ENCODE measurements around the gene JAKMIP1.

JAKMIP1 gene

GRCh38 chr4:6177587-6178197 is 22.7 kb downstream of the JAKMIP1 start:
- peak in 1 of 2 donors; percentile 17 for DNase-seq

DNA sequence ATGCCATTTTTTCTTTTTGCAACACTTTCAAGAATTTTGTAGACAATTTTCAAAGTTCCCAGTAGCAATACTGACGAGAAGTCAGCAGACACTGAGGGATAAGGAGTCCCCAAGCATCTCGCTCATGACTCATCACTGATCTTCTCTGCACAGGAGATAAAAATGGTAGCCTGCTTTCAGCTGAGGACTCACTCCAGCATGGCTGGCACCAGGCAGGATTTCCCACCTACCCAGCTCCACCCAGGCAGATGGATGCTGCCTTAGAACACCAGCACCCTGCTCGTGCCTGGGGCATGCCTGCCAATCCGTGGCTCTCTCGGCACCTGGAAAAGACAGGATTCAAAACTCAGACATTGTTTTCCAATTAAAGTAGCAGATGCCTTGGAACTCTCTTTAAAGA is 24.9 kb downstream of the JAKMIP1 start:
- no peak for DNase-seq

- DNase-seq = no peak
Observed at GRCh38 chr4:6172927-6173200, 27.5 kb downstream of the JAKMIP1 start.

GRCh38 chr4:6172093-6172926 is 28.0 kb downstream of the JAKMIP1 start:
- no peak for DNase-seq

- DNase-seq = no peak
Observed at GRCh38 chr4:6169239-6169638, 31.1 kb downstream of the JAKMIP1 start.

DNA sequence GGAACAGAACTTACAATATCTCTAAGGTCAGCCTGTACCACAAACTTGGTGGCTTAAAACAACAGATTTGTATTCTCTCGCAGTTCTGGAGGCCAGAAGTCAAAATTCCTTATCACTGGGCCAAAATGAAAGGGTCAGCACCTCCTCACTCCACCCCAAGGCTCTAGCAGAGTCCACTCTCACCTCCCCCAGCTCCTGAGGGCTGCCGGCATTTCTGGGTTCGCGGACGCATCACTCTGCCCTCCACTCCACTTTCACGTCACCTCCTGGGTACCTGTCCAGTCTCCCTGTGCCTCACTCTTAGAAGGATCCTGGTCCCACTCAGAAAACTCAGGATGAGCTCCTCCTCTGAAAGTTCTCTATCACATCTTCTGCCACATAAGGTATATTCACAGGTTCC is 34.6 kb downstream of the JAKMIP1 start:
- DNase-seq = no peak

DNA sequence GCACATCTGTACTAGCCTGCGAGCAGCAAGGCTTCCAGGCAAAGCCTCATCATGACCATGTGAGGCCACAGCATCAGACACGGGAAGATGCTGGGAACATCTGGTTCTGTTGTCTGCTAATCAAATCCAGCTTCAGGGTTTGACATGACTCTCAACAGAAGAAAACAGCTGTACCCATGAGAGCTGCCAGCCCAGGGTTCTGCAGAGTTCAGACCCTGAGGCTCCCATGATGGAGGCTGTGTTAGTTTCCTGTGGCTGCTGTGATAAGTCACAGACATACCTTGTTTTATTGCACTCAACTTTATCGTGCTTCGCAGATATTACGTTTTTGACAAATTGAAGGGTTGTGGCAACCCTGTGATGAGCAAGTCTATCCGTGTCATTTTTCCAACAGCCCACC is 37.5 kb downstream of the JAKMIP1 start:
- DNase-seq = no peak

- DNase-seq = no peak
Observed at GRCh38 chr4:6161921-6162464, 38.4 kb downstream of the JAKMIP1 start.

DNA sequence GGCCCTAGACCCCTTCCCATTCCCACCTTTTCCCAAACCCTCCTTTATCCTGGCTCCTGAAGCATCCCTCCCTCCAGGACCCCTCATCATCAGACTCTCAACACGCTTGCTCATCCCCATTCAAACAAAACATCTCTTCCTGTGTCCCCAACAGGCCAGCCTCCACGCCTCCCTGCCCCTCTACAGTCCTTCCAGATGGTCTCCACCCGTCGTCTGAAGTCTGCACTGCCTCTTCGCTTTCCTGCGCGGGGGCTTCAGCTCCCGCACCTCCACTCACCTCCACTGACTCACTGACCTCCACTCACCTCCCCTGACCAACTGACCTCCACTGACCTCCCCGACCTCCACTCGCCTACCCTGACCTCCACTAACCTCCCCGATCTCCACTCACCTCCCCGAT is 39.8 kb downstream of the JAKMIP1 start:
- no peak for DNase-seq

- no peak for DNase-seq
Observed at GRCh38 chr4:6157926-6158325, 42.4 kb downstream of the JAKMIP1 start.

- no peak for DNase-seq
Observed at GRCh38 chr4:6155996-6156750, 44.2 kb downstream of the JAKMIP1 start.

DNA sequence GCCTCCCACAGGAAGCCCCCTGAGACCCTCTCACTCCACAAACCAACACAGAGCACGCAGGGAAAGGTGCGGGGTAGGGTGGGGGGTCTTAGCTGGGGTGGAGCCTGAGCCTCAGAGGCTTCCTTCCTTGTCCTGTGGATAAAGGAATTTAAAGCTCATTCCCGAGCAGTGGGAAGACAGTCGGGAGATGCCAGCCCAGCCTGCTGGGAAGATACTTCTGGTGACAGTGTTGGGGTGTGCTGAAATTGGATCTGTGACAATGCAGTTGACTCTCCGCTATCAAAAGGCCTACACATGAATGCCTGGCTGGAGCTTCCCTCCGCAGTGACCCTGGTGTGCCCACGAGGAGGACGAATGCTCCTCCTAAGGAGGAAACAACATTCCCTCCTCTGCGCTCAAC is 45.5 kb downstream of the JAKMIP1 start:
- no peak for DNase-seq

GRCh38 chr4:6153874-6154273 is 46.5 kb downstream of the JAKMIP1 start:
- no peak for DNase-seq

- DNase-seq = no peak
Observed at GRCh38 chr4:6152869-6153705, 47.3 kb downstream of the JAKMIP1 start.

- no peak for DNase-seq
Observed at GRCh38 chr4:6150046-6150735, 50.2 kb downstream of the JAKMIP1 start.

DNA sequence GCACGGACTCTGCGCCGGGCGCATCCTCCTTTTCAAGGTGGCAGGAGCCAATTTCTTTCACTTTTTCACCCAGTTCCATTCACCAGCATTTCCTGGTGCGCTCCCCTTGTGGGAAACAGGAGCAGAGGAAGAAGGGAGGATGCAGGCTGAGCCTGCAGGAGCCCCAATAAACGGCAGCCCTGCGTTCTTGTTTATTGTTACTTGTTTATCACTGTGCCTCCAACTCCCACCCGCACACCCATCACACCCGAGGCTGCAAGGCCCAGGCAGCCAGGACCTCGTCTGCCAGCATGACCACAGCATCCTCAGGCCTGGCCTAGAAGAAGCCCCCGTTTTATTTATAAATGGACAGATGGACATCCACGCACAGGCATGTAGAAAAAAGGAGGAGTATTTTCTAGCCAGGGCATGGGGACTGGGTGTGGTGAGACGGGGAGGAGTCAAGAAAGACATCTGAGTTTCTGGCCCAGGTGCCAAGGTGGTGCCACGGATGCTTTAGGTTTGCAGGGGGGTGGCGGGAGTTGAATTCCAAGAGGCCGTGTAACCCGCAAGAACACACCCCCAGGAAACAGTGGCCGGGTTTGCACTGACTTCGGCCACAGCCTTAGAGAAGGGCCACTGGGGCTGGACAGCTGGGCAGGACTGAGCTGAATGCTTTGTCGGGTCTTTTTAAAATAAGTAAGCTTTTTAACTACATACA is 51.7 kb downstream of the JAKMIP1 start:
- DNase-seq = no peak

- no peak for DNase-seq
Observed at GRCh38 chr4:6147441-6147840, 52.9 kb downstream of the JAKMIP1 start.

DNA sequence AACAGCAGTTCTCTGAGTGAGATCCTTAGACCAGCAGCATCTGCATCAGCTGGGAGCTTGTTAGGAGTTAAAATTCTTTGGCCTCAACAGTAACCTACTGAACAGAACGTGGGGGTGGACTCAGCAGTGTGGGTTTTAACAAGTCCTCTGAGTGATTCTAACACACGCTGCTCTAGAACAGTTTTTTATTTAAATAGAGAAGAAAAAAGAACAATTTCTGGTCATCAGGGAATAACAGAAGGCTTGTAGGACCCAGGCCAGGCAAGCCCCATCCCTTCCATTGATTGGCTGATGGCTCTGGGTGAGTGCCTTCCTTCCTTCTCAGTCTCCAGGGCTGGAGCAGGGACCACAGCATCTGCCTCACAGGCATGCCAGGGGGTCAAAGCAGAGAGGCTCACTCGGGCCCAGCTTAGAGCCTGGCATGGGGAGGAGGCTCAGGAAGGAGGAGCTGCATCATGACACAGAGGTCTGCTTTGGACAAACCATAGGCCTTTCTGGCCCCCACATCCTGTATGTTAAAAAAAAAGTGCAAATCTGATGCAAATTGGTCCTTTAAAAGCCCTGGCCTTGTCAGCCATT is 56.7 kb downstream of the JAKMIP1 start:
- DNase-seq = no peak

GRCh38 chr4:6142935-6143602 is 57.3 kb downstream of the JAKMIP1 start:
- no peak for DNase-seq

DNA sequence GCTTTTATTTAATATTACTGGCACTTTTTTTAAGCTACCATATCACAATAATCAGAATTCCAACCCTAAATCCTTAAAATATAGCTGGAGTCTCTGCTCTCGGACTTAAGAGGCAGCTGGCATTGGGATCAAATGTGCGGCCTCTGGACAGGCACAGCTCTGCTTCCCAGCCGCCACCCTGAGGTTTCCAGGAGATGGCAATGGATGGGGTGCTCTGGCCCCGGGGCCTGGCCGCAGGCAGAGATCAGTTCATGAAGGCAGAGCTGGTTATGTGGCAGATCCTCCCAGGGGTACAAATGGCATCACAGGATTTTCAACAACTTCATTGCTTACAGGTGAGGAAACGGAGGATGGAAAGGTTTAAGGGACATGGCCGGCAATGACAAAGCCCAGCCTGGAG is 57.8 kb downstream of the JAKMIP1 start:
- DNase-seq = no peak

DNA sequence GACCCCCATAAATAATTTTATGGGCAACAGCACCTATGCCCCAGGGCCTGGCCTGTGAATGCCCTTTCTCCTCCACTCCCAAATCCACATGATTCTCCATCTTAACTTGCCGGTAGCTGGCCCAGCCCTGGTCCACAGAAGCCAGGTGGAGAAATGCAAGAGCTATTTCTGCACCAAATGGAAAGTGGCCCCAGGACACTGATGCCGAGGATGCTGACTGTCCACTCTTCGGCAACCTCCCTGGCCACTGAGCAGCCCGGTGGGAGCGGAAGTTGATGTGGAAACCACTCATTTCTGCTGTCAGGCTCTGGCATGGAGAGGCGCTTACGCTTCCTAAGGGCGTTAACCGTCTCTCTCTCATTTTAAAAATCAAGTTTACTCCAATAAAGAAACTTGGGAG is 58.8 kb downstream of the JAKMIP1 start:
- no peak for DNase-seq
